ENCODE results near the gene DSCAM.

GRCh38 chr21:40056031-40056430, 790.9 kb downstream of the DSCAM start:
- TF ChIP-seq POLR2A (IDR thresholded peaks at IDR 0.05) (no peak), CTCF (IDR thresholded peaks at IDR 0.05) (no peak)

Measured in Peyer's patch (tissue), 4 donors.